H1 (cell line): ENCODE measurements around the gene HECTD1. TPM values are rescaled to one million over a fixed set of nuclear protein-coding genes. Genes with fewer than 3 reads are reported as not detected.

Experiments used
- CTCF ChIA-PET: fragments of 300-600 bp; sonication (Branson Sonifier 250); formaldehyde crosslinking; loops from one replicate; lab custom pipeline; 2021; ENCODE audit not compliant: partially characterized antibody; lab: Charles Lee
- POLR2A ChIA-PET: fragments of 300-600 bp; sonication (Branson Sonifier 250); formaldehyde crosslinking; loops from one replicate; lab custom pipeline; 2021; ENCODE audit warnings: inconsistent platforms; ENCODE audit not compliant: partially characterized antibody; lab: Charles Lee
- DNase-seq, 2 experiments: peaks; one replicate each; pipeline versions ENCODE4 v3.0.0 to v3.0.0-alpha.2; 2010 to 2022; ENCODE audit warnings: low spot score in 2 of 2, low read depth in 1 of 2, mixed read lengths in 1 of 2
- FAIRE-seq: peaks from 2 replicates; lab custom pipeline; 2011; peaks lifted over from hg19 to GRCh38; lab: Jason Lieb, UNC
- H2AFZ ChIP-seq: 2 replicates; pipeline ENCODE4 v1.8.1; 2012; ENCODE audit warnings: low read length, inconsistent platforms
- H2AK5ac ChIP-seq: 2 replicates; pipeline ENCODE4 v1.6.1; 2013; ENCODE audit warnings: low read depth, low read length
- H2BK120ac ChIP-seq: replicated peaks from 2 replicates; pipeline ENCODE3; 2013; ENCODE audit warnings: low read depth, low read length, inconsistent platforms
- H2BK12ac ChIP-seq: 2 replicates; pipeline ENCODE4 v1.6.1; 2013; ENCODE audit warnings: low read depth, low read length
- H2BK15ac ChIP-seq: 2 replicates; pipeline ENCODE4 v1.6.1; 2013; ENCODE audit warnings: low read length
- H2BK20ac ChIP-seq: 2 replicates; pipeline ENCODE4 v1.6.1; 2013; ENCODE audit warnings: low read length
- H2BK5ac ChIP-seq: 2 replicates; pipeline ENCODE4 v1.6.1; 2013; ENCODE audit warnings: low read depth, low read length
- H3K14ac ChIP-seq: 2 replicates; pipeline ENCODE4 v1.6.1; 2013; ENCODE audit warnings: inconsistent platforms; ENCODE audit not compliant: insufficient read length
- H3K18ac ChIP-seq: 2 replicates; pipeline ENCODE4 v1.6.1; 2013; ENCODE audit warnings: low read length; ENCODE audit errors: extremely low read depth
- H3K23ac ChIP-seq: 2 replicates; pipeline ENCODE4 v1.6.1; 2013; ENCODE audit warnings: inconsistent platforms; ENCODE audit not compliant: insufficient read length
- H3K23me2 ChIP-seq: 2 replicates; pipeline ENCODE4 v1.6.1; 2013; ENCODE audit warnings: low read depth, low read length
- H3K27ac ChIP-seq: 2 replicates; pipeline ENCODE4 v1.6.1; 2011; ENCODE audit warnings: low read depth, low read length, inconsistent platforms
- H3K27me3 ChIP-seq, 4 experiments: replicated peaks in 1 of 4; 1 replicate in 1 of 4; 2 replicates in 3 of 4; pipeline versions ENCODE4 v1.6.1 to v1.8.1; 2011 to 2013; ENCODE audit warnings: low read length in 3 of 4, mild to moderate bottlenecking in 3 of 4, inconsistent platforms in 2 of 4, mixed read lengths in 2 of 4, moderate library complexity in 1 of 4; ENCODE audit not compliant: control insufficient read depth in 3 of 4, insufficient read depth in 3 of 4; ENCODE audit errors: extremely low read depth in 1 of 4
- H3K36me3 ChIP-seq, 4 experiments: 2 replicates each; pipeline versions ENCODE4 v1.6.1 to v1.8.1; 2011 to 2013; ENCODE audit warnings: mild to moderate bottlenecking in 4 of 4, low read length in 3 of 4, moderate library complexity in 2 of 4, control low read depth in 1 of 4, inconsistent platforms in 1 of 4; ENCODE audit not compliant: insufficient read depth in 4 of 4, control insufficient read depth in 2 of 4
- H3K4ac ChIP-seq: replicated peaks from 2 replicates; pipeline ENCODE3; 2013; ENCODE audit warnings: low read length, low read depth, mixed read lengths, inconsistent platforms; ENCODE audit not compliant: insufficient read length
- H3K4me1 ChIP-seq, 4 experiments: replicated peaks in 1 of 4; 1 replicate in 1 of 4; 2 replicates in 3 of 4; pipeline versions ENCODE4 v1.6.1 to v1.8.1; 2011 to 2013; ENCODE audit warnings: low read length in 3 of 4, inconsistent platforms in 2 of 4, mixed read lengths in 1 of 4; ENCODE audit not compliant: insufficient read depth in 4 of 4, control insufficient read depth in 3 of 4
- H3K4me2 ChIP-seq, 2 experiments: 2 replicates each; pipeline versions ENCODE4 v1.6.1 to v1.8.1; 2011 to 2013; ENCODE audit warnings: low read depth in 2 of 2, low read length in 2 of 2, control low read depth in 1 of 2, inconsistent platforms in 1 of 2, mild to moderate bottlenecking in 1 of 2; ENCODE audit not compliant: insufficient read depth in 1 of 2
- H3K4me3 ChIP-seq, 4 experiments: fragments of 200-600, 300-600 bp in 1 of 4; sonication (generic), shearing (Covaris generic), sonication (Bioruptor Twin) in 1 of 4; 2 replicates each; pipeline versions ENCODE4 v1.5.1 to v1.8.1; 2011 to 2016; ENCODE audit warnings: low read length in 4 of 4, low read depth in 3 of 4, control low read depth in 2 of 4, inconsistent platforms in 2 of 4, mild to moderate bottlenecking in 2 of 4, mixed read lengths in 1 of 4, moderate library complexity in 1 of 4; ENCODE audit not compliant: insufficient read depth in 2 of 4; ENCODE audit errors: extremely low read depth in 1 of 4
- H3K56ac ChIP-seq: replicated peaks from 2 replicates; pipeline ENCODE3; 2013; ENCODE audit warnings: low read depth, mild to moderate bottlenecking, mixed read lengths, low read length, inconsistent platforms; ENCODE audit not compliant: insufficient read length
- H3K79me1 ChIP-seq: 2 replicates; pipeline ENCODE4 v1.6.1; 2013; ENCODE audit warnings: low read depth, low read length, control low read depth
- H3K79me2 ChIP-seq, 2 experiments: 2 replicates each; pipeline versions ENCODE4 v1.6.1 to v1.8.1; 2012 to 2013; ENCODE audit warnings: low read length in 2 of 2, mild to moderate bottlenecking in 2 of 2, inconsistent platforms in 1 of 2; ENCODE audit not compliant: insufficient read depth in 2 of 2, control insufficient read depth in 1 of 2
- H3K9ac ChIP-seq, 4 experiments: replicated peaks in 1 of 4; 1 replicate in 1 of 4; 2 replicates in 3 of 4; pipeline versions ENCODE4 v1.6.1 to v1.8.1; 2011 to 2013; ENCODE audit warnings: low read depth in 3 of 4, low read length in 3 of 4, control low read depth in 2 of 4, mild to moderate bottlenecking in 2 of 4, moderate library complexity in 2 of 4, inconsistent platforms in 1 of 4; ENCODE audit errors: extremely low read depth in 1 of 4
- H3K9me3 ChIP-seq, 2 experiments: 2 replicates each; pipeline versions ENCODE4 v1.6.1 to v1.8.1; 2012 to 2013; ENCODE audit warnings: mild to moderate bottlenecking in 2 of 2, moderate library complexity in 2 of 2, control low read depth in 1 of 2, inconsistent platforms in 1 of 2, low read depth in 1 of 2, low read length in 1 of 2, mixed read lengths in 1 of 2; ENCODE audit not compliant: insufficient read depth in 2 of 2
- H4K20me1 ChIP-seq, 2 experiments: replicated peaks in 1 of 2; 2 replicates each; pipeline versions ENCODE3 to v1.8.1; 2011 to 2013; ENCODE audit warnings: inconsistent platforms in 2 of 2, low read length in 2 of 2, mild to moderate bottlenecking in 1 of 2; ENCODE audit not compliant: insufficient read depth in 2 of 2, control insufficient read depth in 1 of 2
- H4K5ac ChIP-seq: 2 replicates; pipeline ENCODE4 v1.6.1; 2013; ENCODE audit warnings: low read length, low read depth, mixed read lengths, inconsistent platforms; ENCODE audit not compliant: insufficient read length
- H4K8ac ChIP-seq: 2 replicates; pipeline ENCODE4 v1.8.0; 2013; ENCODE audit warnings: mild to moderate bottlenecking, moderate library complexity, low read length, inconsistent platforms; ENCODE audit not compliant: insufficient read depth; ENCODE audit errors: extremely low read depth
- H4K91ac ChIP-seq: replicated peaks from 2 replicates; pipeline ENCODE3; 2013; ENCODE audit warnings: low read length, mixed read lengths, inconsistent platforms; ENCODE audit not compliant: insufficient read length
- BRCA1 ChIP-seq: IDR thresholded peaks from 2 replicates; pipeline ENCODE4 v1.6.1; 2012; ENCODE audit warnings: low read depth, low read length, improper control_type of control experiment
- CBX8 ChIP-seq: fragments of 300-800, 300-1000 bp; sonication (generic); IDR thresholded peaks from 2 replicates; pipeline ENCODE4 v1.7.1; 2016; ENCODE audit warnings: low read depth, low read length, borderline replicate concordance
- CHD1 ChIP-seq: IDR thresholded peaks from 2 replicates; pipeline ENCODE4 v1.6.1; 2012; ENCODE audit warnings: low read depth, low read length, improper control_type of control experiment
- CTBP2 ChIP-seq: IDR thresholded peaks from 2 replicates; pipeline ENCODE4 v1.7.0; 2011; ENCODE audit warnings: borderline replicate concordance, mild to moderate bottlenecking, moderate library complexity, mixed read lengths, low read length; ENCODE audit not compliant: insufficient read depth, insufficient read length
- GTF2F1 ChIP-seq: IDR thresholded peaks from 2 replicates; pipeline ENCODE4 v1.6.1; 2012; ENCODE audit warnings: low read depth, low read length, improper control_type of control experiment, borderline replicate concordance
- RXRA ChIP-seq: IDR thresholded peaks from 2 replicates; pipeline ENCODE4 v1.6.1; 2011; ENCODE audit warnings: low read depth, mild to moderate bottlenecking, low read length, moderate library complexity; ENCODE audit not compliant: insufficient read depth
- SIN3A ChIP-seq, 2 experiments: IDR thresholded peaks in 1 of 2; conservative IDR thresholded peaks in 1 of 2; 2 replicates each; pipeline ENCODE4 v1.6.1; 2011 to 2012; ENCODE audit warnings: low read length in 2 of 2, improper control_type of control experiment in 1 of 2, low read depth in 1 of 2, mild to moderate bottlenecking in 1 of 2
- SP2 ChIP-seq: IDR thresholded peaks from 2 replicates; pipeline ENCODE4 v1.6.1; 2012; ENCODE audit warnings: mild to moderate bottlenecking, low read length, inconsistent platforms
- TAF1 ChIP-seq: IDR thresholded peaks from 2 replicates; pipeline ENCODE4 v1.6.1; 2011; ENCODE audit warnings: mild to moderate bottlenecking, low read depth, low read length
- TCF12 ChIP-seq: IDR thresholded peaks from 2 replicates; pipeline ENCODE4 v1.6.1; 2011; ENCODE audit warnings: low read depth, mild to moderate bottlenecking, low read length
- WGBS, 2 experiments: shearing (Covaris generic) in 1 of 2; methylation state at CpG; one replicate each; pipeline versions ENCODE4 v1.1.6 to v1.1.7; 2013 to 2015; ENCODE audit warnings: low lambda C conversion rate in 2 of 2, mixed read lengths in 2 of 2, inconsistent platforms in 1 of 2, low coverage in 1 of 2, missing lambda C conversion rate in 1 of 2; ENCODE audit not compliant: insufficient replicate concordance in 2 of 2, insufficient coverage in 1 of 2, insufficient read length in 1 of 2; ENCODE audit errors: extremely low coverage in 1 of 2, missing lambda C conversion rate in 1 of 2; 5-methylcytosine and 5-hydroxymethylcytosine counted together
- polyA plus RNA-seq, 7 experiments: library from polyadenylated mRNA; depleted of rRNA in 3 of 7; stranded (reverse) in 5 of 7; unstranded in 2 of 7; fragments of >200 nt in 5 of 7; fragments of 200-250 nt in 2 of 7; gene quantifications; 1 replicate in 5 of 7; 2 replicates in 1 of 7; 4 replicates in 1 of 7; pipeline versions ENCODE4 v1.2.1 to v1.2.3, GENCODE V29; 2011 to 2013; ENCODE audit warnings: missing spikeins in 2 of 7, mixed read lengths in 2 of 7
- total RNA-seq: library from RNA; stranded (reverse); fragmentation: NEBNext Ultra II Directional; extraction: Animal tissue kit (Norgen Biotek cat#: 25700); gene quantifications from 2 replicates; pipeline ENCODE4 v1.2.1, GENCODE V29; 2021

The HECTD1 gene
- total and polyA plus RNA-seq, 2 of the 8 experiments (the other 6 are each of a cell fraction or from before 2014, with no cell fraction given), result 44.7 to 105 TPM

DNA sequence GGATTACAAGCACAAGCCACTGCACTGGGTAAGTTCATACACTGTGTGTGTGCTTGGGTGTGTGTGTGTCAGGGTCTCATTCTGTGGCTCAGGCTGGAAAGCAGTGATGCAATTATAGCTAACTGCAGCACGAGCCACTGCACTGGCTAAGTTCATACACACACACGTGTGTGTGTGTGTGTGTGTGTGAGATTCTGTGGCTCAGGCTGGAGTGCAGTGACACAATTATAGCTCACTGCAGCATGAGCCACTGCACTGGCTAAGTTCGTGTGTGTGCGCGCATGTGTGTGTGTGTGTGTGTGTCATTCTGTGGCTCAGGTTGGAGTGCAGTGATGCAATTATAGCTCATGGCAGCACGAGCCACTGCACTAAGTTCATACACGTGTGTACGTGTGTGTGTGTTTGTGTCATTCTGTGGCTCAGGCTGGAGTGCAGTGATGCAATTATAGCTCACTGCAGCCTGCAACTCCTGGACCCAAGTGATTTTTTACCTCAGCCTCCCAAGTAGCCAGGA, 85.4 kb downstream of the HECTD1 start:
- Histone ChIP-seq H2AFZ (no peak overlapping the region), H3K79me2 (no peaks in the 10 kb centered on the region), H2BK5ac (peak overlapping the region; percentile 91), H3K27ac (no peak overlapping the region), H2AK5ac (peak overlapping the region; percentile 98; the same call in 1 of the 2 replicates), H3K9ac (no peak overlapping the region), H4K20me1 (no peaks in the 10 kb centered on the region), H2BK20ac (peak overlapping the region; percentile 74), H4K91ac (peak overlapping the region; percentile 97), H2BK120ac (peak overlapping the region; percentile 87), H3K36me3 (peaks cover 0 to 66% (median 15%) of the 10 kb centered on the region in 4 experiments; a peak in 5 of 8 replicates), H3K14ac (no peak overlapping the region), H3K23ac (no peak overlapping the region), H3K9me3 (no peaks in the 10 kb centered on the region), H2BK15ac (peak overlapping the region; percentile 97), H3K23me2 (no peaks in the 10 kb centered on the region), H3K18ac (peak overlapping the region; percentile 89), H3K56ac (peak overlapping the region; percentile 16), H3K4me2 (peak overlapping the region in 1 of 2 experiments; percentile 43; a peak in 1 of 4 replicates), H3K4ac (peak overlapping the region; percentile 97), H4K8ac (no peak overlapping the region), H3K4me1 (peaks cover 3 to 12% (median 7%) of the 10 kb centered on the region in 4 experiments; a peak in 6 of 7 replicates), H3K27me3 (no peaks in the 10 kb centered on the region), H2BK12ac (peak overlapping the region; percentile 100), H4K5ac (no peak overlapping the region), H3K79me1 (no peaks in the 10 kb centered on the region), H3K4me3 (no peak overlapping the region)
- DNase-seq (no peak), FAIRE-seq (no peak)
- TF ChIP-seq BRCA1 (no peak), SP2 (no peak), CTBP2 (no peak), CBX8 (no peak), TCF12 (no peak), TAF1 (no peak), RXRA (no peak), GTF2F1 (no peak), SIN3A (conservative IDR thresholded peaks at IDR 0.05 in 1 of 2, IDR thresholded peaks at IDR 0.05 in 1 of 2; ENCODE audit: low read depth in 1 of 2, low read length in 2 of 2) (no peak), CHD1 (no peak)
- WGBS, 2 experiments, result 78% methylated on average over 8 of the region's 8 CpGs; no CpG with 5 or more reads in 1 of the 2 experiments
- ChIA-PET POLR2A (interaction anchor here (0.6 to 0.7 kb wide), 2 partner anchors 12 to 20 kb away, joined by 3 read pairs; no protein-coding TSS in a partner anchor), CTCF (interaction anchor here (0.9 to 1.0 kb wide), 2 partner anchors 9 to 421 kb away, joined by 3 read pairs; no protein-coding TSS in a partner anchor)
